ENCODE results near the gene CD81.

The CD81 gene

GRCh38 chr11:2386591-2386990 lies 9.5 kb downstream of the CD81 start:
- no peak for DNase-seq (ENCODE audit: extremely low read depth, low read depth)
- no peak overlapping the region for H3K4me3 ChIP-seq (replicated peaks; ENCODE audit: low read depth, low read length)

GRCh38 chr11:2387266-2387987 lies 10.3 kb downstream of the CD81 start:
- TF ChIP-seq, protein P1, sequence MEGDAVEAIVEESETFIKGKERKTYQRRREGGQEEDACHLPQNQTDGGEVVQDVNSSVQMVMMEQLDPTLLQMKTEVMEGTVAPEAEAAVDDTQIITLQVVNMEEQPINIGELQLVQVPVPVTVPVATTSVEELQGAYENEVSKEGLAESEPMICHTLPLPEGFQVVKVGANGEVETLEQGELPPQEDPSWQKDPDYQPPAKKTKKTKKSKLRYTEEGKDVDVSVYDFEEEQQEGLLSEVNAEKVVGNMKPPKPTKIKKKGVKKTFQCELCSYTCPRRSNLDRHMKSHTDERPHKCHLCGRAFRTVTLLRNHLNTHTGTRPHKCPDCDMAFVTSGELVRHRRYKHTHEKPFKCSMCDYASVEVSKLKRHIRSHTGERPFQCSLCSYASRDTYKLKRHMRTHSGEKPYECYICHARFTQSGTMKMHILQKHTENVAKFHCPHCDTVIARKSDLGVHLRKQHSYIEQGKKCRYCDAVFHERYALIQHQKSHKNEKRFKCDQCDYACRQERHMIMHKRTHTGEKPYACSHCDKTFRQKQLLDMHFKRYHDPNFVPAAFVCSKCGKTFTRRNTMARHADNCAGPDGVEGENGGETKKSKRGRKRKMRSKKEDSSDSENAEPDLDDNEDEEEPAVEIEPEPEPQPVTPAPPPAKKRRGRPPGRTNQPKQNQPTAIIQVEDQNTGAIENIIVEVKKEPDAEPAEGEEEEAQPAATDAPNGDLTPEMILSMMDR (IDR thresholded peaks at IDR 0.05; ENCODE audit: low read depth, low read length, missing control alignments), result no peak
- no peak for DNase-seq (ENCODE audit: extremely low read depth, low read depth)
- H3K4me3 ChIP-seq (replicated peaks; ENCODE audit: low read depth, low read length), result no peak overlapping the region

More at GRCh38 chr11:2386591-2386990, 9.5 kb downstream of the CD81 start:
- TF ChIP-seq, protein P1 (IDR thresholded peaks at IDR 0.05; ENCODE audit: low read depth, low read length, missing control alignments), result no peak

DNA sequence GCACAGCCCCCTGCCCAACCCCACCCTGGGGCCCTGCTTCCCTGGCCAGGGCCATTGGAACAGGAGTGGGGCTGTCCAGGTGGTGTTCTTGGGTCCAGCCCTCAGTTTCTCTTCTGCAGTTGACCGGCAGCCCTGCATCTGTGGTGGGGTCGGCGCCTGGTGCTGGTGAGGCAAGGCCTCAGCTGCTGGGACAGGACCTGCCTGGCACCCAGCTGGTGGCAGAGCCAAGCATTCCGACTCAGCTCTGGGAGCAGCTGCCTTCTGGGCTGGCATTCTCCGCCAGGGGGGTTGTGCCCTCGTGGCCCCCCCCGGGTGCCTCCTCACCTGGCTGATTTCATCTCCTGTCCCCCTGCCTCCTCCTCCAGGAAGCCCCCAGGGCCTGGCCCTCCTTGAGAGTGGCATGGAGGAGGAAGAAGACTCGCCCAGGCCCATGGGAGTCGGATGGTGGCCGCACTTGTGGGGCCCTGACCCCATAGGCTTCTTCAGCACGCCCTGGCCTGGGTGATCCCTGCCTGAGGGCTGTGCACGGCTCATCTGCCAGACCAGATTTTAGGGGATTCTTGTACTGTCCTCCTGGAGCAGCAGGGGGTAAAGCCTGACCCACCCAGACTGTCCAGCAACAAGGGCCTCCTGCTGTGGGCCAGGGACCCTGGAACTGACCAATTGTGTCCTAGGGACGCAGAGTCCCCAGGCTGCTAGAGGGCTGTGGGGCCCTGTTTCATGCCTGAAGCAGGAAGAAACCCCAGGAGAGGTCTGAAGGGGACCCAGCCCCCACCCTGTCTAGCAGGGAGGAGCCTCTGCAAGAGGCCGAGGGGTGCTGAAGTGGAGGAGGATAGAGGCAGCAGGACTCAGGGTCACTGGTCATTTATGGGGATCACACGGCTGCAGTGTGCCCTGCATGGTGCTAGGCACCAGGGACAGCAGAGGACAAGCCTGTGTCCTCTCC lies 11.6 kb downstream of the CD81 start:
- no peak overlapping the region for H3K4me3 ChIP-seq (replicated peaks; ENCODE audit: low read depth, low read length)
- no peak for DNase-seq (ENCODE audit: extremely low read depth, low read depth)
- TF ChIP-seq, protein P1 (IDR thresholded peaks at IDR 0.05; ENCODE audit: low read depth, low read length, missing control alignments), result no peak

DNA sequence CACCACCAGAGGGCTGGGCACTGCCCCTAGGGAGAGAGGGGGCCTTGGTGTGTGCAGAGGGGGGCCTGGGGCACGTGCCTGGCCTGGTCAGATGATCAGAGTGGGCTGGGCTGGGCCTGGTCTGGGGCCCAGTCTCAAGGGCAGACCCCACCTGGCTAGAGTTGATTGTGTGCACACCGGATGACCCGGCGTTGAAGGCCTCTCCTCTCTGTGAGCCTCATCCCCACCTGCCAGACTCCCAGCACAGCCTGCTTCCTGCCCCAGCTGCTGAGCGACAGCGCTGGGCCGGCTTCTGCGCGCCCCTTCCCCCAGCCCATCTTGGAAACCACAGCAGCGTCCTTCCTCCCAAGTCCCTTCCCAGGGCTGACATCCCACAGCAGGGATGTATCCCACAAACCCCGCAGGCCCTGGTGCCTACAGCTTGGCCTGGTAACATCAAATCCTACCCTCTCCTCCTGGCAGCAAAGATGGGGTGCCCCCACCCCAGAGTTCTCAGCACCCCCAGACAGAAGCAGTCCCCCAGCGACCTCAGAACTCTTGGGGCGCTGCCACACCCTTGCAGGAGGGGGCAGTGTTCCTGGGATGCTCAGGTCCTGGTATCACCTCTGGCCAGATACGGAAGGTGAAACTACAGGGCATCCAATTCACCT lies 12.4 kb downstream of the CD81 start:
- no peak for DNase-seq (ENCODE audit: extremely low read depth, low read depth)
- TF ChIP-seq, protein P1 (IDR thresholded peaks at IDR 0.05; ENCODE audit: low read depth, low read length, missing control alignments), result peak; percentile 7
- H3K4me3 ChIP-seq (replicated peaks; ENCODE audit: low read depth, low read length), result no peak overlapping the region

- no peak overlapping the region for H3K4me3 ChIP-seq (replicated peaks; ENCODE audit: low read depth, low read length)
- DNase-seq (ENCODE audit: extremely low read depth, low read depth), result no peak
These were observed 13.1 kb downstream of the CD81 start for GRCh38 chr11:2390091-2390724.

More at GRCh38 chr11:2390091-2390724, 13.1 kb downstream of the CD81 start:
- TF ChIP-seq, protein P1 (IDR thresholded peaks at IDR 0.05; ENCODE audit: low read depth, low read length, missing control alignments), result no peak

Data from HFF-Myc (cell line).